ENCODE measurements around the gene MYL12A.
"Not testable (repeated sequence)": the region's sequence is repeated elsewhere in the genome, so short reads cannot be mapped to it uniquely, and the experiment has no call there.

Gene MYL12A

DNA sequence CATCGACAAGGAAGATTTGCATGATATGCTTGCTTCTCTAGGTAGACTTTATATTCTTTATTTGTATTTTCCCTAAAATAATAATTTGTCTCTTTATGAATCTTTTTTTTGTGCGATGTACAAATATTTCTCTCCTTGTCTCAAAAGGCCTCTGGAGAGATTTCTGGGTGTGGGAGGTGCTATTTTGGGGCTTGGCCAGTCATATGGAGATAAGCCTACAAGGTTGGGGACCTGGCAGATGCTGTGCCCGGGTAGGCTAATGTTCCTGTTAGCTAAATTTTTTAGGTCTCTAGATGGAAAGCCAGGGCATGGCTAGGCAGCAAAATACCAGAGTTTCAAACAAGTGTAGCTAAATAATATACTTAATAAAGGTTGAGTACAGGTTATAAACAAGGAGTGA is 25.4 kb downstream of the MYL12A start:
- DNase-seq (ENCODE audit: extremely low spot score): no peak
- ChIA-PET POLR2A (no interaction called here), CTCF (no interaction called here)
- TF ChIP-seq FOXA1 (IDR thresholded peaks at IDR 0.05): no peak
- no peak for TF ChIP-seq NFRKB (IDR thresholded peaks at IDR 0.05)
- TF ChIP-seq BHLHE40 (IDR thresholded peaks at IDR 0.05; ENCODE audit: borderline replicate concordance): no peak
- no peak for TF ChIP-seq CTBP1 (IDR thresholded peaks at IDR 0.05; ENCODE audit: borderline replicate concordance)
- TF ChIP-seq ARNT (IDR thresholded peaks at IDR 0.05): no peak
- no peak for TF ChIP-seq ZNF384 (IDR thresholded peaks at IDR 0.05)
- no peak for TF ChIP-seq SUZ12 (IDR thresholded peaks at IDR 0.05)
- TF ChIP-seq SP1 (IDR thresholded peaks at IDR 0.05): no peak

DNA sequence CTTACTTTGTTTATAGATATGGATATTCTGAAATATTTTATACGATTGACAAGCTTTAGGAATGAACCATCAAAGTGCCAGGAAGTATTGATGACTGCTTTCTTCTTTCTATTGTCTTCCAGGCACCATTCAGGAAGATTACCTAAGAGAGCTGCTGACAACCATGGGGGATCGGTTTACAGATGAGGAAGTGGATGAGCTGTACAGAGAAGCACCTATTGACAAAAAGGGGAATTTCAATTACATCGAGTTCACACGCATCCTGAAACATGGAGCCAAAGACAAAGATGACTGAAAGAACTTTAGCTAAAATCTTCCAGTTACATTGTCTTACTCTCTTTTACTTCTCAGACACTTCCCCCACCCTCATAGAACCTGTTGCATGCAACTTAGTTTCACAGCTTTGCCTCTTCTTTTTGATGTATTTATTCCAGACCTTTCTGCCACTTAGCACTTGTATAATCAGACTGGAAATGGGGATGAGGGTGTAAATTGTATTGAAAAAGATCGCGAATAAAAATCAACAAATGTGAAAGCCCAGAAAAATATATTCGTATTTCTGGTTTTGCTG is 30.1 kb downstream of the MYL12A start:
- POLR2A ChIA-PET; DNase-seq (ENCODE audit: extremely low spot score); CTCF ChIA-PET: not testable (repeated sequence)

DNA sequence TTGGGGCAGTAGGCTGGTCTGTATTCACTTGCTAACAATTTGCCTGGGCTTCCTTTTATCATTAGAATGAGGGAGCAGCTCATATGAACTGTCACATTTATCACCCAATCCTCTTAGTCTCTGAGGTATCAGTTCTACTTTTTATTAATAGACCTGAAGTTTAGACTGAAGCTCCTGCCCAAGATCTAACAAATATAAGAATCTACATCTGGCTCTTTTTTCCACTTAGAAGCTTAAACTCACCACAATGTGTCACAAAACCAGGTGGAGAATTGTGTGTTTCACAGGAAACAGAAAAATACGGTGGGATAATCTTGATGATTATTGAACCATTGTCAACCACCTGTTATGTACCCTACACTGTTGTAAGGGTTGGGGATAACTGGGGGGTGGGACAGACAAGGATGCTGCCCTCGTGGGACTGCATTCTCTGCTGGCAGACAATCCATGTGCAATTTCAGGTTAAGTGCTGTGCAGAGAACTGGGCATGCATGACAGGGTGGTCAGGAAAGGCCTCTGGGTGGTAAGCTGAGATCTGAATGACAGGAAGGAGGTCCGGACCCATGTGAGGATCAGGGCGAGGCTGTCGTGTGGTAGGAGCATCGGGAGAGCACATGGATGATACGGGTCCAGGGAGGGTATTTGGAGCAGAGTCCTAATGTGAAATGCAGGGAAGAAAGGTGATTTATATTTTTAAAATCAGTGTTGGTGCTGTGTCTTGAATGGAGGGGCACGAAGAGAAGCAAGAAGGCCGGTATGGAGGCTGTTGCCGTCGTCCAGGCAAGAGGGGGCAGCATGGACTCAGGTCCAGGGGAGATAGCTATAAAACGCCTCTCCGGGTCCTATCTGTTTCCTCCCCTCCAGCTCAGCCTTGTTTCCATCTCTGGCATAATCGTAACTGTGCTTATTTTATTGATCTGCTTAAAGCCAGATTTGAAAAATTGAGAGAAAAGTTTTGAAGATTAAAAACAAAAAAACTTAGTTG is 31.9 kb downstream of the MYL12A start:
- DNase-seq (ENCODE audit: extremely low spot score): no peak
- TF ChIP-seq FOXK2 (IDR thresholded peaks at IDR 0.05) (no peak), FOXM1 (IDR thresholded peaks at IDR 0.05; ENCODE audit: borderline replicate concordance) (no peak), LEF1 (IDR thresholded peaks at IDR 0.05; ENCODE audit: borderline replicate concordance) (no peak), L3MBTL2 (conservative IDR thresholded peaks at IDR 0.05) (no peak), CTBP1 (IDR thresholded peaks at IDR 0.05; ENCODE audit: borderline replicate concordance) (no peak), ARNT (IDR thresholded peaks at IDR 0.05) (no peak), NFRKB (IDR thresholded peaks at IDR 0.05) (no peak)
- POLR2A ChIA-PET: interaction anchor here (0.7 kb wide), 1 partner anchor 324 kb away, joined by 3 read pairs; no protein-coding TSS in a partner anchor
- CTCF ChIA-PET: no interaction called here

DNA sequence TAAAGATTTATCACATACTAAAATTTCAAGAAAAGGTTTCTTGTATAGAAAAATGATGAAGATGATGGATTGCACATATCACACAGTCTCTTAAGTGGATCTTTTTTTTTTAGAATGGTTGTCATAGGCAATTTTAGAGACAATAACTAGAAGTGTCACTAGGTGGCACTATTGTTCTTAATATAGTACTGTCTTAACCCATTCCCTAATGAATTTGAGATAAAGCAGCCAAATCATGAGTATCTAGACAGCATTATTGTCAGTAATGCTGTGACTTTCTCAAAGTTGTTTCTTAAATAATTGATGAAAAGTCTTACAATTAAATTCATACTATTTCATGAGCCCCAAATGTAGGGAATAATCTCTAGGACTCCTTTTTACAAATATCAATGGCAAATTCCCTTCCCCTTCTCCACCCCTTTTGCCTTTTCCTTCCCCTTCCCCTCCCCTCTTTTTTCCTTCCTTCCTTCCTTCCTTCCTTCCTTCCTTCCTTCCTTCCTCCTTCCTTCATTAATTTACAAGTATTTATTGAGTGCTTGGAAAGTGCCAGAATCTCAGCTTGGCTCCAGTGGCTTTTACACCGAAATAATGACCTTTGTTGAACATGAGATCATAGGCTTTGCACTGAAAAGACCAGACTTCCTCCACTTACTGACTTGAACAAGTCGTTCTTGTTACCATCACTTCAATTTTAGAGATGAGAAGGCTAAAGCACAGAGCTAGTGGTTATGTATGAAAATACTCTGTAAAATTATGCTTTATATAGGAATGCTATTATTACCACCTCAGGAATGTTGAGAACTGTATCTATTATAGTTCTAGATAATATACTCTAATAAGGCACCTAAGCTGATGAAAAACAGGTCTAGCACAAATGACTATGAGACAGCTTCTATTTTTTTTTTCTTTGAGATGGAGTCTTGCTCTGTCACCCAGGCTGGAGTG is 34.1 kb downstream of the MYL12A start:
- ChIA-PET CTCF (interaction anchor here (1.9 kb wide), 1 partner anchor 384 kb away, joined by 10 read pairs; no protein-coding TSS in a partner anchor), POLR2A (interaction anchor here (0.6 to 0.8 kb wide), 2 partner anchors 166 to 496 kb away, joined by 3 read pairs; no protein-coding TSS in a partner anchor)
- peak; percentile 15 for DNase-seq (ENCODE audit: extremely low spot score)
- TF ChIP-seq NFRKB (IDR thresholded peaks at IDR 0.05) (no peak), ZNF384 (IDR thresholded peaks at IDR 0.05) (peak; percentile 76), LEF1 (IDR thresholded peaks at IDR 0.05; ENCODE audit: borderline replicate concordance) (no peak), FOXM1 (IDR thresholded peaks at IDR 0.05; ENCODE audit: borderline replicate concordance) (no peak), BHLHE40 (IDR thresholded peaks at IDR 0.05; ENCODE audit: borderline replicate concordance) (no peak), SUZ12 (IDR thresholded peaks at IDR 0.05) (no peak), TARDBP (IDR thresholded peaks at IDR 0.05) (no peak), SP1 (IDR thresholded peaks at IDR 0.05) (no peak), ARNT (IDR thresholded peaks at IDR 0.05) (no peak), FOXA1 (IDR thresholded peaks at IDR 0.05) (no peak), CTBP1 (IDR thresholded peaks at IDR 0.05; ENCODE audit: borderline replicate concordance) (no peak)
- TF ChIP-seq, protein P1, sequence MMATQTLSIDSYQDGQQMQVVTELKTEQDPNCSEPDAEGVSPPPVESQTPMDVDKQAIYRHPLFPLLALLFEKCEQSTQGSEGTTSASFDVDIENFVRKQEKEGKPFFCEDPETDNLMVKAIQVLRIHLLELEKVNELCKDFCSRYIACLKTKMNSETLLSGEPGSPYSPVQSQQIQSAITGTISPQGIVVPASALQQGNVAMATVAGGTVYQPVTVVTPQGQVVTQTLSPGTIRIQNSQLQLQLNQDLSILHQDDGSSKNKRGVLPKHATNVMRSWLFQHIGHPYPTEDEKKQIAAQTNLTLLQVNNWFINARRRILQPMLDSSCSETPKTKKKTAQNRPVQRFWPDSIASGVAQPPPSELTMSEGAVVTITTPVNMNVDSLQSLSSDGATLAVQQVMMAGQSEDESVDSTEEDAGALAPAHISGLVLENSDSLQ (IDR thresholded peaks at IDR 0.05): 0 out of 2 replicates have a peak, but pooled peaks have one; percentile 12

DNA sequence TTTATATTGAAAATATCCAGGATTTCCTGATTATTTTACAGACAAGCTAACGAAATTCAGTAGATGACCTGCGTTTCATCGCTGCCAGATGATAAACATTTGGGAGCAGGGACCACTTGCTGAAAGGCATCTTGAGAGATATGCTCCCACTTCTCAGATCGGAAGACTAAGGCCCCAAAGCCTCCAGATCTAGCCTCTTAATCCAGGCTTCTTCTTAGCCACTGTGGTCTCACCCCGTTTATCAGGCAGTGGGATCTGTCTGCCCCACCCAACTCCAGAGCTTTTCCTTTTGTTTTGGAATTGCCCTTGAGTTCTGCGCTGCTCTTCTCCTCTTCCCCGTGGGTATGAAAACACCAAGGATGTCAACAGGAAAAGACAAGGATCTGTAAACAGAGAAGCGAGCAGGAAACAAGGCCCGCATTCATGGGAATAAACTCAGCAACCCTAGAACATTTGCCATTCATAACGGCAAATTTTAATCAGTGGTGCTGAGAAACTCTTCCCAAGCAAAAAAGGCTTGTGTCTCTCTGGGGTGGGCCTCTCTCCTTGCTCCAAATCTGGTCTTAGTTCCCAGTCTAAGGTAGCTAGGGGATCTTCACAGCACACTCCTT is 35.8 kb downstream of the MYL12A start:
- TF ChIP-seq NFRKB (IDR thresholded peaks at IDR 0.05) (no peak), L3MBTL2 (conservative IDR thresholded peaks at IDR 0.05) (no peak), FOXK2 (IDR thresholded peaks at IDR 0.05) (no peak), FOXA1 (IDR thresholded peaks at IDR 0.05) (no peak), ZNF384 (IDR thresholded peaks at IDR 0.05) (no peak), LEF1 (IDR thresholded peaks at IDR 0.05; ENCODE audit: borderline replicate concordance) (no peak), ARNT (IDR thresholded peaks at IDR 0.05) (no peak), TARDBP (IDR thresholded peaks at IDR 0.05) (no peak), HDGF (IDR thresholded peaks at IDR 0.05; ENCODE audit: borderline replicate concordance) (no peak), FOXM1 (IDR thresholded peaks at IDR 0.05; ENCODE audit: borderline replicate concordance) (no peak)
- TF ChIP-seq, protein P1 (IDR thresholded peaks at IDR 0.05): no peak
- ChIA-PET POLR2A (no interaction called here), CTCF (interaction anchor here (1.9 kb wide), 1 partner anchor 383 kb away, joined by 10 read pairs; no protein-coding TSS in a partner anchor)
- no peak for DNase-seq (ENCODE audit: extremely low spot score)

GRCh38 chr18:3283908-3284307 is 36.3 kb downstream of the MYL12A start:
- ChIA-PET CTCF (no interaction called here), POLR2A (no interaction called here)
- TF ChIP-seq, protein P1 (IDR thresholded peaks at IDR 0.05): no peak
- TF ChIP-seq LEF1 (IDR thresholded peaks at IDR 0.05; ENCODE audit: borderline replicate concordance): no peak
- no peak for TF ChIP-seq NFRKB (IDR thresholded peaks at IDR 0.05)
- no peak for TF ChIP-seq ZNF384 (IDR thresholded peaks at IDR 0.05)
- TF ChIP-seq ARNT (IDR thresholded peaks at IDR 0.05): no peak
- TF ChIP-seq CTBP1 (IDR thresholded peaks at IDR 0.05; ENCODE audit: borderline replicate concordance): no peak
- no peak for TF ChIP-seq FOXM1 (IDR thresholded peaks at IDR 0.05; ENCODE audit: borderline replicate concordance)
- no peak for TF ChIP-seq ELF4 (IDR thresholded peaks at IDR 0.05)
- TF ChIP-seq SUZ12 (IDR thresholded peaks at IDR 0.05): no peak
- TF ChIP-seq SP1 (IDR thresholded peaks at IDR 0.05): no peak
- no peak for TF ChIP-seq FOXK2 (IDR thresholded peaks at IDR 0.05)
- TF ChIP-seq TARDBP (IDR thresholded peaks at IDR 0.05): no peak
- no peak for TF ChIP-seq L3MBTL2 (conservative IDR thresholded peaks at IDR 0.05)
- no peak for TF ChIP-seq HDGF (IDR thresholded peaks at IDR 0.05; ENCODE audit: borderline replicate concordance)
- no peak for TF ChIP-seq FOXA1 (IDR thresholded peaks at IDR 0.05)
- TF ChIP-seq BHLHE40 (IDR thresholded peaks at IDR 0.05; ENCODE audit: borderline replicate concordance): no peak
- DNase-seq (ENCODE audit: extremely low spot score): no peak

Data from HEK293T (cell line).